ENCODE data around the gene KLF14. TPM values are rescaled to one million over a fixed set of nuclear protein-coding genes. Genes with fewer than 3 reads are reported as not detected.

The KLF14 gene
- total and polyA plus RNA-seq, 2 of the 4 experiments (the other 2 are of a cell fraction) = 0.05 TPM; not detected in 1

DNA sequence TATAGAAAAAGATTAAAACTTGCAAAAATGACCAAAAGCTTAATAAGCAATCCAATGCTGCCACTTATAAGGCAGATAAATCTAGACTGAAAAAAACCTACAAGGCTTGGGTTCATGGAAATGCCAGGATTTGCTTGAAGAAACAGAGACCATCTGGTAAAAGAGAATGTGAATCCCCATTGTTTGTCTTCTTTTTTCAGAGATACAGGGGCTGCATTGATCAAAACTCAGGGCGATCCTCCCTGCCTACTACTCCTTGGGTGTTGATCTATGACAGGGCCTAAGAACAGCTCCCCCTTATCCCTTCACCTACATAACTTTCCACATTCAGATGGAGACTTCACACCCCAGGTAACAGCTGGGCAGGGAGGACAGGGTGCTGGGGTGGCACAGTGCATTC lies 44.3 kb downstream of the KLF14 start:
- dilution Hi-C loops (cut with HindIII; ENCODE audit: low sequenced_read_pairs, unreplicated experiment) (no loop called here), intact Hi-C loops (cut with micrococcal nuclease) (loop anchor here (10.0 kb wide), 1 partner anchor 445 kb away; no protein-coding TSS in a partner anchor), in situ Hi-C loops (cut with MboI; ENCODE audit: low sequenced_read_pairs) (no loop called here)
- ChIA-PET POLR2A (ENCODE audit: unreplicated experiment) (no interaction called here), CTCF (interaction anchor here (1.0 kb wide), 1 partner anchor 448 kb away, joined by 3 read pairs; no protein-coding TSS in a partner anchor)
- Histone ChIP-seq H3K36me3 (ENCODE audit: control insufficient read depth, insufficient read depth, low read length) (no peaks in the 10 kb centered on the region), H3K4me1 (ENCODE audit: control insufficient read depth, insufficient read depth, low read length) (no peaks in the 10 kb centered on the region), H2BK20ac (ENCODE audit: low read depth, low read length) (no peak overlapping the region), H2BK15ac (ENCODE audit: low read depth, low read length) (no peak overlapping the region), H3K9me3 (ENCODE audit: control insufficient read depth, insufficient read depth, low read length) (peaks cover 4% of the 10 kb centered on the region; the same call in 1 of the 2 replicates), H3K18ac (ENCODE audit: low read depth, low read length) (no peak overlapping the region), H3K23ac (ENCODE audit: low read depth, low read length) (no peak overlapping the region), H3K9me1 (ENCODE audit: insufficient read depth, low read length) (0 out of 2 replicates have a peak, but pooled peaks cover 2% of the 10 kb centered on the region), H3K56ac (ENCODE audit: extremely low read depth, insufficient read depth, low read length) (no peak overlapping the region), H4K20me1 (ENCODE audit: insufficient read depth, low read length) (no peaks in the 10 kb centered on the region), H2AFZ (replicated peaks; ENCODE audit: low read length, poor library complexity) (no peak overlapping the region), H3K27ac (ENCODE audit: insufficient read depth, low read length) (no peak overlapping the region), H3K79me1 (ENCODE audit: low read depth in 1 of 2, low read length in 2 of 2) (no peaks in the 10 kb centered on the region), H3K4me3 (ENCODE audit: insufficient read depth, low read depth, low read length) (no peak overlapping the region), H2BK5ac (ENCODE audit: low read depth, low read length, poor library complexity, severe bottlenecking) (no peak overlapping the region), H3K27me3 (ENCODE audit: control insufficient read depth, insufficient read depth, low read length) (peaks cover 9% of the 10 kb centered on the region; the same call in 1 of the 2 replicates), H4K91ac (ENCODE audit: insufficient read depth, low read depth, low read length) (no peak overlapping the region), H3K4ac (ENCODE audit: low read depth, low read length) (no peak overlapping the region), H2AK9ac (replicated peaks; ENCODE audit: low read depth, low read length, poor library complexity) (no peak overlapping the region), H4K5ac (ENCODE audit: low read depth, low read length) (no peak overlapping the region), H2BK120ac (ENCODE audit: low read depth, low read length) (no peak overlapping the region), H2AK5ac (ENCODE audit: low read depth, low read length) (no peak overlapping the region), H3K14ac (replicated peaks; ENCODE audit: low read depth, low read length) (no peak overlapping the region), H4K8ac (ENCODE audit: low read depth in 2 of 2, low read length in 2 of 2) (no peak overlapping the region), H3K9ac (ENCODE audit: low read depth, low read length) (no peak overlapping the region), H3K4me2 (ENCODE audit: low read depth, low read length) (no peak overlapping the region)
- BruUV-seq (replicated peaks) = no TSS peak
- DNase-seq = no peak
- WGBS, 2 experiments (ENCODE audit: extremely low coverage in 2 of 2, insufficient read length in 1 of 2) = no CpG with 5 or more reads among the region's 1 CpG
- TF ChIP-seq NFE2L2 (IDR thresholded peaks at IDR 0.05; ENCODE audit: low read depth, low read length) (no peak), MXI1 (IDR thresholded peaks at IDR 0.05; ENCODE audit: borderline replicate concordance, low read depth, low read length) (no peak)
- ATAC-seq (ENCODE audit: low read depth) = no peak
